NCI-H510A (cell line): Measurements from ENCODE around the gene PSMB3.
A peak's percentile ranks its signal among the peaks of the same experiment; 100 is the strongest.
"Not testable (repeated sequence)": the region's sequence is repeated elsewhere in the genome, so short reads cannot be mapped to it uniquely, and the experiment has no call there.

ENCODE experiments used
- DNase-seq: peaks from one replicate; lab custom pipeline; 2025; lab: John Stamatoyannopoulos, UW

The PSMB3 gene

DNA sequence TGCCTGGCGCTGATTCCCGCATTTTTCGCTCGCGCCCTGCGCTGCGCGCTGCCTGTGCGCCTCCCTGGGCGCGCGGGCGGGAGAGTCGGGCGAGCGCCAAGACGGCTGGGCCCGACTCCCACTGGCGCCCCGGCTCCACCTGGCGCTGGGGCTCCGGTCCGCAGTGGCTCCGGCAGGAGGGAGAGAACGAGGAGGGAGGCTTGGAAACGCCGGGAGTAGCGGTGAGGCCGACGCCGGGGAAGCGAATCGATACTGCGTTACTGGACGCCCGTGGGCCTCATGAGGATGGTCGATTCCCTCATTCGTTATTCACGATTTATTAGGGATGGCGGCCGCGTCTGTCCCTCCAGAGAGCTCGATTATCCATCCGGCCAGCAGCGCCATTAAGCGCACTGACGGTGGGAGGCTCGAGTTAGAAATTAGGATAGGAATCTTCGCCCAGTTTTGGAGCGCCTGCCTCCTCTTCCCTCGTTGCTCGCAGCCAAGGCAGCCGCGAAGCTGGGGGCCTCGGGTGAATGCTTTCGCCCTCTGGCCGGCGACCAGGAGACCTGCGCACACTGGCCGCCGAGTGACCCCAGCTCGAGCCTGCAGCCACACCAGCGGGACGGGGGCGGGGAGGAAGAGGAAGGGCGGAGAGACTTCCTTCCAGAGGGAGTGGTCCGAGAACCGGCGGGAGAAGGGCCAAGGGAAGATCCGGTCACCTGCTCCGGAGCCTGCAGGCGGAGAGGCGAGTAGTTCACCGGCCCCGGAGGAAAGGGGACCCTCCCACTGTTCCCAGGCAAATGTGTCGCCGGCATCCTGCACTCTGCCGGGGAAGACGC lies 3.1 kb upstream of the PSMB3 start:
- DNase-seq = peak; percentile 85

DNA sequence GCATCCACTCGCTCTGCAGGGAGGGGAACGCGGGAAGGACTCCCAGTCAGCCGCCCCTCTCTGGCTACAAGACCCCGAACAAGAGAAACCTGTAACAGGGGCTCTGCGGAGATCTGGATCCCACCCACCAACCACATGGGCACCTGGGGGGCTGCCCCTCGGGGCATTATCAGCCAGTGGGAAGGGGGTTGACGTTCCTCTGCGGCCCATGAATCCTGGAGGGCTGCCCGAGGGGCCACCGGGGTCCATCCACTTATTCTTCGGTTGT lies 2.6 kb upstream of the PSMB3 start:
- DNase-seq = no peak

DNA sequence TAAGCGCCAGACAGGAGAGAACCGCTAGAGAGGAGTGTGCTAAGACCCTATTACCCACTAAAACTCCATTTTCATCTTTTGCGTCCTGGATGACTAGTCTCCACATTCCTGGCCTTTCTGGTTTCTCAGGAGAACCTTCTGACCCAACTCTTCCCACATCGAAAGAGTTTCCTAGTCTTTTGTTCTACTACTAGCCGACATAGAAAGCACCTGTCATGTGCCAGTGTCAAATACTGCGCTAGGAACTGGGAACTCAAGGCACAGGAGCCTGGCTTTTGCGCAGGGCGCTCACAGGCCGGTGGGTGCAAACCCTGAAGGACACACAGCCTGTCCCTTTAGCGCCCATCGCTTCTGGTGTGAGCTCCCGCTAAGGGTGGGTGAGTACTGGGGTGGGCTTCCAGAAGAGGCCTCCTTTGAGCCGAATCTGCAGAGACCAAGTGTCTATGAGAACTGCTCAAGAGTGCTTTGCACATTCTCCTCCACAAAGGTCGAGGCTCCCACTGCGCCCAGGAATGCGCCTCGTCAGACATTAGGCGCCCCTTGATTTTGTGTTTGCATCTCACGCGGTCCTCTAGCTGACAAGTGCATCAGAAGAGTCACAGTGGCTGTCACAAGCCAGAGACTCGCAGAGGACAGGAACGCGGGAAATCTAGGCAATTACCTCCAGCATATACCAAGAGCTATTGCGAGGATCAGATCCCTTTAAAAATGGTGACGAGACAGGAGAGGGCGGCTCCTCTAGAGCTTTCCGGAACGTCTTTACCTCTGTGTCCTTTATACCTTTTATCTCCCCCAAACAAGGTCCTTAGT lies 2.0 kb upstream of the PSMB3 start:
- DNase-seq = no peak

DNA sequence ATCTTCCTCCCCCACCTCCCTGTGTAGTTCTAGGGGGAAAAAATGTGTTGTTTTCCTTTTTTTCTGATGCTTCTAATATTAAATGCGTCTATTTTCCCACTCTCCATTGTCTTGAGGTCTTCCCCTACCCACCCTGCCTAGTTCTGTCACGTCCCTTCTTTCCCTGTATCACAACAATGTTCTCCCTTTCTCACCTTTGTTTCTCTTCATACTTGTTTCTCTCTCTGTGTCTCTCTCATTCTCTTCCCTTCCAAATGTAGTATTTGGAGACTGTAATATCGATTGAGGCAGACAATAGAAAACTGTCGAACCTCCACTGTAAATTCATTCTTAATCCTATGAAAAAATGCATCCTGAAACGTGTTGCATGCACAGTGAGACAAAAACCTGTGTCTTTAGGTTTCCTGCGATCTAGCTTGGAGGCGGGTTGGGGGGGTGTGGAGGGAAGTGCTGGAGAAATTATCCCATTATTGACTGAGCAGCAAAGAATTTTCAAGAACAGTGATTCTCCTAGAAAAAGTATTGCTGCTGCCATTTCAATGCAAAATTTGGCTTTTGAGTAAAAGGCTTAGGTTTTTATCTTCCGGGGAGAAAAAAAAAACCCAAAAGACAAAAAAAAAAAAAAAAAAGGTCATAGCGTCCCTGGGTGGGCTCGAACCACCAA lies 1.3 kb upstream of the PSMB3 start:
- DNase-seq = no peak

DNA sequence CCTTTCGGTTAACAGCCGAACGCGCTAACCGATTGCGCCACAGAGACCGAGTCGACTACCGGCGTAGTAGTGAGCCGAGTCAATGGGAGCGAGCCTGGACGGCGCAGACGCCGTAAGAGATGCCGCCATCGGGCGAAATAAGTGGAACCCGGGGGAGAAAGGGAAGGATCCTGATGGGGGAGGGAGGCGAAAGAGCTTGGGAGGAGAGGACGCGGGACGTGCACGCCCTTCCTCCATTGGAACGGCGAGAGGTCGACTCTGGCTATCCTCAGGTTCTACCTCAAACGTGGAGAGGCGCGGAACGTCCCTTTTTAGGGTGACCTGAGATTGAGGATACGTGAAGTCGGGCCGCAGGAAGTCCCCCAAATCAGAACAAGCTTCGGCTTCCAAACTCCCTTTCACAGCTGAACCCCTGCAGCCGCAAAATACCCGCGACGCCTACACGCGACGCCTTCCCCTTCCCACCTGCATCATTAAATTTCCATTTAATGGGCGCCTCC lies 683 bp upstream of the PSMB3 start:
- peak; percentile 75 for DNase-seq

DNA sequence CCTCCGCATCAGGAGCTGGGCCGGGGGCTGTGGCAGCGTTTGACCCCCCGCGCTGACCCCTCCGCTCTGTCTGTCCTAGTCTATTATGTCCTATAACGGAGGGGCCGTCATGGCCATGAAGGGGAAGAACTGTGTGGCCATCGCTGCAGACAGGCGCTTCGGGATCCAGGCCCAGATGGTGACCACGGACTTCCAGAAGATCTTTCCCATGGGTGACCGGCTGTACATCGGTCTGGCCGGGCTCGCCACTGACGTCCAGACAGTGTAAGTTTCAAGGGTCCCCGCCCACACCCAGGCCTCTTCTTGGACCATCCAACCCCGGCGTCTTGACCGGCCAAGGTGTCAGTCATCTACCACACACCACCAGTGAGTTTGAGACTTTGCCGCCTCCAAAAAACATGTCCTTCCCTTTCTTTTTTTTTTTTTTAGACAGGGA lies 548 bp downstream of the PSMB3 start:
- no peak for DNase-seq

DNA sequence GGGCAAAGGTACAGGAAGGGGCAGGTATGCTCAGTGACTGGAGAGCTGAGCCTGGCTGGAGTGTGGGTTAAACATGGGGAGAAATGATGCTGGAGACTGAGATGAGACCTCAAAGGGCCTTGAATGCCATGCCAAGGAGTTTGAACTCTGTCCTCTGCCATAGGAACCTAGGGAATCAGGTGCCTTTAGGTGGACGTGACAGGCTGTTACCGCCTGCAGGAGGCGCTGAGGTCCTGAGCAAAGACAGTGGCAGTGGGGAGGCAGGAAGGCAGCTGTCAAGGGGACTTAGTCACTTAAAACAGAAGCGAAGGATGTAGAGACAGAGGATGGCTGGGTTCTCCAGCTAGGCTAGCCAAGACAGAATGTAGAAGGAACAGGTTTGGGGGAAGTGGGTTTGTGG lies 9.1 kb downstream of the PSMB3 start:
- no peak for DNase-seq

DNA sequence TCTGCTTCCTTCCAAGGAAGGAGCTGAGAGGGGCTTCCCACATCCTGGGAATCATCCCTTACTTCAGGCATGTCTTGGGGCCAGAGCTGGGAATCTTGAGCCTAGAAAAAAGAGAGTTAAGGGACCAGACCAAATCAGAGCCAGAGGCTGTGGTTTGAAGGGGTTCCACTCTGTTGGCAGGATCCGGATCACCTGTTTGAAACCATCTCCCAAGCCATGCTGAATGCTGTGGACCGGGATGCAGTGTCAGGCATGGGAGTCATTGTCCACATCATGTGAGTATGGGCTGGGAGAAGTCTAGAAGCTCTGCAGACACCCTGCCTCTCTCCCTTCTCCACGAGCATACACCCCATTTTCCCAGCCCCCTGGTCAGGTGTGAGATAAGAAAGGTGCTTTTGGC lies 9.7 kb downstream of the PSMB3 start:
- no peak for DNase-seq

DNA sequence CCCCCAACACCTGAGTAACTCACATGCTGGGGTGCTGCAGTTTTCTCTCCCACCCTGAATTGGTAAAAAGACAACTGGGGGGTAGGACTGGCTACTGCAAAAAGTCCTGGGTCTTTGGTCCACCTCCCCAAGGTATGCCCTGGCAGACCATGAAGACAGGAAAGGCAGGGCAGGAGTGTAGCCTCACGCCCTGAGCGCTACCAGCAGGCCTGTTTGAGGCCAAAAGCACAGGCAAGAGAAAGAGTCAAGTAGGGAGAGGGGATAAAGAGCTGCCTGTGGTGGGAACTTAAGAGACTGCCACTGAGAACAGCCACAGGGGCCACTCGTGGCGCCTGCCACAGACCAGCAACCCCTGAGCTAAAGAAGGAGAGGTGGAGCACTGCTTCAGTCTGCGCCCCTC lies 13.8 kb downstream of the PSMB3 start:
- no peak for DNase-seq

DNA sequence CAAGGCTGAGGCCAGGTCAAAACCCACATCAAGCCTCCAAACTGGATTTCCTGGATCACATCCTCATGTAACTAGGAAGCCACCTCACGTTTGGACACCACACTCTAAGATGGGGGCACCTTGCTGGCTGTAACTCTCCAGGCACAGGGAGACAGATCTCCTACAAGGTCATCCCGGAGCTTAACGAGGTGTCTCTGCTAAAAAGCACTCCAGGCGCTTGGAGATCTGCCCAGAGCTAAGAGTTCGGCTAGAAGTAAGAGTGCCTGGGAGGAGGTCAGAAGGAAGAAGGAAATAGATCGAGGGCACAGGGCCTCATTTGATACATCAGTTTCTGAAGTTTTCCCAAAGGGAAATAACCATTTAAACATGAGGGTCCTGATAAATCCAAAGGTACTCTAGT lies 15.9 kb downstream of the PSMB3 start:
- DNase-seq = no peak

DNA sequence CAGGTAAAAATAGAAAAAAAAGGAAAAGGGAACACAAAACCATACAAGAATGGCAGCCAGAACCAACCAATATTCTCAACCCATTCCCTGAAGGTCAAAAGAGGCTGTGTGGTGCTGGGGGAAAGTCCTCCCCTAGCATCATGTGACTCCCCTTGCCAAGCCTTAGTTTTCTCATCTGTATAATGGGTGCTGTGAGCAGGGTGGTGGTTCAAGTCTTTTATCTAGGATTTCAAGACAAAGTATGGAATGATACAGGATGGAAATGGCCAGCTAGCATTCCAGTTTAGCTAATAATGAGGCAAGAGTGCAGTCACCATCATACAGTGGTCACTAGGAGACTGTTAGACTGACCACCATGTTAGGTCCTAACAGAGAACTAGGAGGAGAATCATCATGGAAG lies 20.7 kb downstream of the PSMB3 start:
- no peak for DNase-seq

DNA sequence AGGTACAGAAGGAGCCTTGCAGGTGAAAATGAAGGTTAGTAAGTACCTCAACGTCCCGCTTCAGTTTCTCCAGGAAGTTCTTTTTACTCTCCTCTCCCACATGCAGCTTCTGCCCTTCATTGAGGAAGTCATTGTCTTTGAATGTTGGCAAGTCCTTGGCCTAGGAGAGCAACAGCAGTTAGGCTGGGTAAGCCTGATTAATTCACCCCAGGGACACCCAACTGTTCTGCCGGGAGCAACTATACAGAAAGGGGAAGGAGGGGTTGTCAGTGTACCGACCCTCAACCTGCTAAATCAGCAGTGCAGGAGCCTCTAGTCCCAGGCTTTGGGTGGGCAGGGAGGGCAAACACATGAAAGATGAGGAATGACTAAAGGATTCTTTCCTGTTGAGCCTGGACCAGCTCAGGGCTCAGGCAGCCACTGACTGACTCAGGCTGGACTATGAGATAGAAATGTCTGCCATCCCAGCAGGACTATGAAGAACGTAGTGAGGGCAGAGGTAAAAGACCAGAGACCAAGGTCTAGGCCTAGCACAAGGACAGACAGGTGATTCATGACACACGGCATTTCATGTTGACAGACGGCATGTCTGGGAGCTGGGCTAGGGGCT lies 25.2 kb downstream of the PSMB3 start:
- no peak for DNase-seq

DNA sequence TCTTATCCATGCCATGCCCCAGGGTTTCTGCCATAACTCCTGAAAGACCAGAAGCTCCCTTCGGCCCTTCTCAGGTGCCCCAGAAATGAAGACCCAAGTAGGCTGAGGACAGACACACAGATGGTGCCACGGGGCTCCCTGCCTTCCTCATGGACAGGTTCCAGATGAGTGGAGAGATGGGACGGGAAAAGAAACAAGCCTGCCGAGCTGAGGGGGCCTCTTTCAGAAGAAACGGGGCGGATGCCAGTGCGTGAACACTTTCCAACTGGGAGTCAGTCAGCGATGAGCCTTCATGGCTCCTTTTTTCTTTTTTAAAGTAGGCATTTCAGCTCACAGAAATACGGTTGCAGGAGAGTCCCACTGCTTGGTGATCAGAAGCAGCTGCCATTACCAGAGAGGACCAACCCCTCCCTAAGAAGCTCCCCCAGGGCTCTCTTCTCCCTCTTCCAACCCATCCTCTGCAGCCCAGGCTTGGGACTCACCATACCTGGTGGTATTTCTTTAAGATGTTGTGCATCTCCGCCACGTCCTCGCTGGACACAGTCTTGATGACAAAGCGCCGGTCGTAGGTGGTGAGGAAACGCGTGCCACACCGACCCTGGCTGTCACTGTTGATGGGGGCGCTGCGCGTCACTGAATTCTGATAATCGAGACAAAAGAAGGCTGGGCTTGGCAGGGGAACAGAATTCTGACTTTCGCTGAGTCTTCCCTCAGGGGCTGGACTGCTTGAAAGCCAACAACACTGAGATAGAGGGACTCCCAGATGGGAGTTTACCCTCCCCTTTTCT lies 27.6 kb downstream of the PSMB3 start:
- no peak for DNase-seq

DNA sequence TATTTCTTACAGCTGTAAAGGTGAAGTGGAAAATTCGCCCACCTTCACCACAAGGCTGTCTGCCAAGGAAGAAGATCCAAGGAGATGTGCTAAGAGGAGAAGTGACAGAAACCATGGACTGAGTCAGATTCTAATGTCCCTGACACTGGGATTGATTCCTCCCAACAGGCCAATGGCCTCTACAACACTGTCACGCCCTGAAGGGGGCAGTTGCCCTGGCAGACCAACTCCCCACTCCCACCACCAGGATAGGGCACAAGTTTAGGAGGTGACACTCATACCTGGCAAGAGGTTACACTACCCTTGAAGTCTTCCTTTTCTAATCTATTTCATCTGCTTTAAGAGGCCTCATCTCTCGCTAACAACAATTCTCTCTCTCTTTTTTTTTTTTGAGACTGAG lies 30.7 kb downstream of the PSMB3 start:
- DNase-seq = no peak

DNA sequence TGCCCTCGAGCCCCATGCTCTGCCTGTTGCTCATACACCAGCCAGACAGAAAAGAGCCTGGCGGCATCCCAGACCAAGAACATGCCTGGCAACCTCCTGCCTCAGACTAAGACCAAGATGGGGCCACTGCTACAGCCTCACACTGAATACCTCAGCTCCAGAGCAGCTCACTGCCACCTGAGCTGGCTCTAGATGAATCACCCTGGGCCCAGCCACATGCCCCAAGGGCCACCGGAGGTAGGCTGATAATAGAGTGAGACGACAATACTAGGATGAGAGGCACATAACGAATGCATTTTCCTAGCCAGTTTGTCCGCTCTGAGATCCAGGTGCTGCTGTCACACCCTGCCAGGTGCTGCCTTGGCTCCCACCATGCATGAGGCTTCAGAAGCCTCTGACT lies 33.8 kb downstream of the PSMB3 start:
- DNase-seq = no peak

DNA sequence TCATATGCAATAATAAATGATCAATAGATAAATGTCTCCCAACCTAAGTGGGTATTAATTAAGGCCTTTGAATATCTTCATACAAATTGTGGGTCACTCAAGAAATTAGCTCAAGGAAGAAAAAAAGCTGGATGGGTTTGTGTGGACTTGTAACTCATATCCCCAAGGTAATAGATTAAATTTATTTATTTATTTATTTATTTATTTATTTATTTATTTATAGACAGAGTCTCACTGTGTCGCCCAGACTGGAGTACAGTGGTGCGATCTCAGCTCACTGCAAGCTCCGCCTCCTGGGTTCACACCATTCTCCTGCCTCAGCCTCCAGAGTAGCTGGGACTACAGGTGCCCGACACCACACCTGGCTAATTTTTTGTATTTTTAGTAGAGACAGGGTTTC lies 35.5 kb downstream of the PSMB3 start:
- not testable (repeated sequence) for DNase-seq

DNA sequence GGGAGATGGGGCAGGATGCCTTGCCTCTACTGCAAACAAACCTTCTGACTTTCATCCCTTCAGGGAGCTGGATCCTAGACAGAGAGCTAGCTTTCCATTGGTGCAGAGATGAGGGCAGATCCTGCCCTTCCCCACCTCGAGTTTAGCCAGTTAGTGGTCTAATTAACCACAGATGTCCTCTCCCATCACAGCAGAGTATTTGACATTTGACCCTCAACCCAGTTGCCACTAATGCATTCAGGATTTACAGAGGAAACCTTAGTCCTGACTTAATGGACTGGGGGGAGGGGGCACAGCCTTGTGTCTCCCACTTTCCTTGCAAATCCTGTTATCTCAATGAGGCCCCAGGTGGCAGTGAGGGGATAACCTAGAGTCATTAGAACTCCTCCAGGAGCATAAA lies 36.6 kb downstream of the PSMB3 start:
- DNase-seq = no peak

DNA sequence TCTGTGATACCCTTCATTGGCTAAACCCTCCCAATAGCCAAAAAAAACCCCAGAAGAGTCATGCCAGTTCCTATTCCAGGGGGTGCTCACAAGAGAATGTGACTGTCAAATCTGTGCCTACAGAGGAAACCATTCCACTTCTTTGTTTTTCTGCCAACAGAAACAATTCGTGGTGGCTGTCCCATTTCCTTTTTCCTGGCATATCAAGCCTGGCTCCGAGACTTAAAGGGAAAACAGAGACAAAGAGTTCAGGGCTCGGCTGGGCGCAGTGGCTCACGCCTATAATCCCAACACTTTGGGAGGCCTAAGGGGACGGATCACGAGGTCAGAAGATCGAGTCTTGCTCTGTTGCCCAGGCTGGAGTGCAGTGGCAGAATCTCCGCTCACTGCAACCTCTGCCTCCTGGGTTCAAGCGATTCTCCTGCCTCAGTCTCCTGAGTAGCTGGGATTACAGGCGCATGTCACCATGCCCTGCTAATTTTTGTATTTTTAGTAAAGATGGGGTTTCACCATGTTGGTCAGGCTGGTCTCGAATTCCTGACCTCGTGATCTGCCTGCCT lies 37.7 kb downstream of the PSMB3 start:
- DNase-seq = not testable (repeated sequence)

DNA sequence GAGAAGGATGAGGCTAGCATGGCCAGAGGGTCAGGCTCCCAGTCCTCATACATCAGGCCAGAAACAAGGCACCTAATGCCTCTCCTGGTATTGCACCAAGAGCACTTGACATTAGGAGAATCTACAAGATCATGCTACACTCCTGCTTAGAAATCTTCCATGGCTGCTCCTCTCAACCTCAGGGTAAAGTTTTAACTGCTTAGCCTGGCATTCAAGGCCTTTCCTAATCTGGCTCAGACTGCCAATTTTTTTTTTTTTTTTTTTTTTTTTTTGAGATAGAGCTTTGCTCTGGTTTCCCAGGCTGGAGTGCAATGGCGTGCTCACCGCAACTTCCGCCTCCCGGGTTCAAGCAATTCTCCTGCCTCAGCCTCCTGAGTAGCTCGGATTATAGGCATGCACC lies 38.6 kb downstream of the PSMB3 start:
- no peak for DNase-seq

DNA sequence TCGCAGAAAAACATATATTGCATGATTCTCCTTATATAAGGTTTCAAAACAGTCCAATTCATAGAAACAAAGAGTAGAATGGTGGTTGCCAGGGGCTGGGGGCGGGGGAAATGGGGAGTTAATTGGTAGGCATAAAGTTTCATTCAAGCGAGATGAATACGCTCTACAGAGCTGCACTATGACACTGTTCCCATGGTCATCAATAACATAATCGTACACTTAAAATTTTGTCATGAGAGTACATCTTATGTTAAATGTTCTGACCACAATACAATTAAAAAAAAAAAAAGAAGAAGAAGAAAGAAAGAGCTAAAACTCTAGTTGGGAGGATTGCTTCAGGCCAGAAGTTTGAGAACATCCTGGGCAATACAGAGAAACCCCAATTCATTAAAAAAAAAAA lies 41.7 kb downstream of the PSMB3 start:
- no peak for DNase-seq

DNA sequence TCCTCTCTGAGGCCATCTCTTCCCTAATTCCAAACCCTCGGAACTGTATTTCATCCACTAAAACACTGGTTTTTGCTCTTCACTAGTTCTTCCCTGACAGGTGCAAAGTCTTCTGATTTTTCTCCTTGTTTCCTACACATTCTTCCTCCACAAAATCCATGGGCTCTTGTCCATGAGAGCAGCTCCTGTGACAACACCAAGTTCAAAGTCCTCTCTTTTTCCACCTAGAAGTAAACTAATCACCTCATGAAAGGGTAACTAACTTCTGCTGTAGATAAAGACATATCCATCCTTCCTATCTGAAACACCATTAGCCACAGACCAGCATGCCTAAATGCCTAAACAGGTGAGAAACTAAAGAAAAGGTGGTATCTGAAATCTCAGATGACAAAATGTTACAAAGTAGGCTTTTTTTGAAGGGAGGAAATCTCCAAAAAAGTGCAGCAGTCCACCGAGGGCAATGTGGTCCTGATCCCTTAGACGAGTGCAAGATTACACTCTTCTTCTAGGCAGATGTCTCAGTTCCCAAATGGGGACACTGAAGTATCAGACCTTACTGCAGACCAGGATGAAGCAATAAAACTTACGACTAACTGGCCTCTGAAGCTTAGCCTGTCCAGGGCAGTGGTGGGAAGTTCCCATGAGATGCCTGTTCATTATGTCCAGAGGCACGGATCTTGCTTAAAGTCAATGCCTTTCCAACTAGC lies 44.1 kb downstream of the PSMB3 start:
- no peak for DNase-seq
